ENCODE results near the gene RING1. TPM values are rescaled to one million over a fixed set of nuclear protein-coding genes. Genes with fewer than 3 reads are reported as not detected.
A peak's percentile ranks its signal among the peaks of the same experiment; 100 is the strongest.

Gene RING1
- total RNA-seq, 1 donor from 2014 or later: 12.1 TPM

DNA sequence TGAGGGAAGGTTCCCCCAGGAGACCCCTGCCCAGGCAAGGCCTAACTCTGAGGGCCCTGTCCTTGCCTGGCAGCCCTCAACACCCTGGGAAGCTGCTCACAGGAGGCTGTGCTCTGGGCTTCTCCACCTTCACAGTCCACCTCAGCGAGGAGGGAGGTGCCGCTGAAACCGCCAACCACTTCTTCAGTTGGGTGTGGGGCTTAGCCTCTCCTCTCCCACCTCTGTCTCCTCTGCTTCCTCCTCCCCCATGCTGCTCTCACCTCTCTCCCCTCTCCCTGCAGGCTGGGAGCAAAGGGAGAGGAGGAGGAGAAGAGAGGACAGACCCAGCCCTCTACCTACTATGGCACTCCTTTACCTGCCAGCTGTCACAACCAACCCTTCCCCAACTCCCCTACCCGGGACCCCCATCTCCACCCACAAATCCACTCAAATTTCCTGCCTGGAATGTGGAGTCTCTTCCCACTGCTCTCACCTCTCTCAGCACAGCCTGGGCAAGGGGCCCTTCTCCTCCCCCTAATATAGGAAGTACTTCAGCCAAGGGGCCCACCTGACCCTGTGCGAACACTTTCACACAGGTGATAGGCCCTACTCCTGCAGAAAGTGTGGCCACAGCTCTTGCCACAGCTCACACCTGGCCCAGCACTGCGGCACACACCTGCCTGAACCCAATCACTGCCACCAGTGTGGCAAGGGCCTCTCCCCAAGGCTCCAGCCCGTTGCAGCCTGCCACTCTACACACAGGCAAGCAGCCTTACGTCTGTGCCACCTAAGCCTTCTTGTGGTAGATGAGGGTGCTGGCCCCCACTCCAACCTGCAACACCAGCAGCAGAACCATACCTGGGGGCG, 7.2 kb downstream of the RING1 start:
- peaks cover 22% of the 10 kb centered on the region for H3F3A ChIP-seq (ENCODE audit: low read depth)
- peaks cover 23% of the 10 kb centered on the region for H4K20me1 ChIP-seq (ENCODE audit: low read depth)
- no peak overlapping the region for H3K9ac ChIP-seq
- H2AFZ ChIP-seq (replicated peaks): no peak overlapping the region
- TF ChIP-seq EZH2 (IDR thresholded peaks at IDR 0.05) (no peak), EZH2phosphoT487 (IDR thresholded peaks at IDR 0.05) (no peak)
- TF ChIP-seq, protein P1, sequence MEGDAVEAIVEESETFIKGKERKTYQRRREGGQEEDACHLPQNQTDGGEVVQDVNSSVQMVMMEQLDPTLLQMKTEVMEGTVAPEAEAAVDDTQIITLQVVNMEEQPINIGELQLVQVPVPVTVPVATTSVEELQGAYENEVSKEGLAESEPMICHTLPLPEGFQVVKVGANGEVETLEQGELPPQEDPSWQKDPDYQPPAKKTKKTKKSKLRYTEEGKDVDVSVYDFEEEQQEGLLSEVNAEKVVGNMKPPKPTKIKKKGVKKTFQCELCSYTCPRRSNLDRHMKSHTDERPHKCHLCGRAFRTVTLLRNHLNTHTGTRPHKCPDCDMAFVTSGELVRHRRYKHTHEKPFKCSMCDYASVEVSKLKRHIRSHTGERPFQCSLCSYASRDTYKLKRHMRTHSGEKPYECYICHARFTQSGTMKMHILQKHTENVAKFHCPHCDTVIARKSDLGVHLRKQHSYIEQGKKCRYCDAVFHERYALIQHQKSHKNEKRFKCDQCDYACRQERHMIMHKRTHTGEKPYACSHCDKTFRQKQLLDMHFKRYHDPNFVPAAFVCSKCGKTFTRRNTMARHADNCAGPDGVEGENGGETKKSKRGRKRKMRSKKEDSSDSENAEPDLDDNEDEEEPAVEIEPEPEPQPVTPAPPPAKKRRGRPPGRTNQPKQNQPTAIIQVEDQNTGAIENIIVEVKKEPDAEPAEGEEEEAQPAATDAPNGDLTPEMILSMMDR (IDR thresholded peaks at IDR 0.05): no peak
- no peaks in the 10 kb centered on the region for H3K79me2 ChIP-seq (ENCODE audit: low read depth)
- H3K9me3 ChIP-seq (ENCODE audit: low read depth): no peaks in the 10 kb centered on the region
- H3K27me3 ChIP-seq: peaks cover 96% of the 10 kb centered on the region
- Mint-ChIP-seq H3K27me3 (ENCODE audit: insufficient read depth, low read depth) (peaks cover 13% of the 10 kb centered on the region), H3K4me1 (peaks cover 46% of the 10 kb centered on the region), H3K9me3 (no peaks in the 10 kb centered on the region), H3K4me3 (no peak overlapping the region), H3K27ac (peak overlapping the region; percentile 89), H3K36me3 (peaks cover 2% of the 10 kb centered on the region)
- no peak overlapping the region for H3K4me2 ChIP-seq
- H3K27ac ChIP-seq: no peak overlapping the region
- H3K4me1 ChIP-seq: peaks cover 12% of the 10 kb centered on the region
- H3K4me3 ChIP-seq: no peak overlapping the region
- no peak for DNase-seq (ENCODE audit: low spot score)
- no peaks in the 10 kb centered on the region for H3K36me3 ChIP-seq

- no peaks in the 10 kb centered on the region for H3K9me3 Mint-ChIP-seq
- Histone ChIP-seq H3K36me3 (no peaks in the 10 kb centered on the region), H3F3A (ENCODE audit: low read depth) (peaks cover 22% of the 10 kb centered on the region), H3K79me2 (ENCODE audit: low read depth) (no peaks in the 10 kb centered on the region), H3K9ac (no peak overlapping the region), H3K9me3 (ENCODE audit: low read depth) (no peaks in the 10 kb centered on the region), H3K27ac (no peak overlapping the region), H3K27me3 (peaks cover 100% of the 10 kb centered on the region), H3K4me2 (no peak overlapping the region), H3K4me1 (peaks cover 12% of the 10 kb centered on the region), H2AFZ (replicated peaks) (no peak overlapping the region), H3K4me3 (no peak overlapping the region), H4K20me1 (ENCODE audit: low read depth) (peaks cover 16% of the 10 kb centered on the region)
- no peak overlapping the region for H3K27ac Mint-ChIP-seq
- H3K4me3 Mint-ChIP-seq: no peak overlapping the region
- TF ChIP-seq EZH2phosphoT487 (IDR thresholded peaks at IDR 0.05) (no peak), EZH2 (IDR thresholded peaks at IDR 0.05) (no peak)
- TF ChIP-seq, protein P1 (IDR thresholded peaks at IDR 0.05): no peak
- H3K27me3 Mint-ChIP-seq (ENCODE audit: insufficient read depth, low read depth): peaks cover 11% of the 10 kb centered on the region
- DNase-seq (ENCODE audit: low spot score): no peak
- H3K4me1 Mint-ChIP-seq: peaks cover 40% of the 10 kb centered on the region
- no peaks in the 10 kb centered on the region for H3K36me3 Mint-ChIP-seq
These were observed 7.9 kb downstream of the RING1 start for GRCh38 chr6:33216117-33216649.

DNA sequence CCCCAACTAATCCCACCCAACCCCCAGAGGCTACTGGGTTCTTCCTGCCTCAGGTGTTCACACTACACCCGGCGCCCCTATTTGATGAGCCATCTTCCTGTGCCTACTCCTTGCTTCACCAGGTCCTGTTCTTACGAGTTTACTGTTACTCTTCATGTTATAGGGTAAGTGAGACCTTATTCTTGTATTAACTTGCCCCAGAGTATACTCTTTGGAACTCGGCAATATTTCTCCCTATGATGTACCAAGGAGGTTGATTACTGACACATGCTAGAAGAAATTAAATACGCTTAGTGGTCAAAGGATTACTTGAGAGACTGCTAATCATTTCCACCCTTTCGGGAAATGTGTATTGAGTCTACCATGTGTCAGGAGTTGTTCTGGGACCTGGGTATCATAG, 8.9 kb downstream of the RING1 start:
- Mint-ChIP-seq H3K4me1 (peaks cover 36% of the 10 kb centered on the region), H3K27me3 (ENCODE audit: insufficient read depth, low read depth) (peaks cover 11% of the 10 kb centered on the region), H3K4me3 (no peak overlapping the region), H3K27ac (peak overlapping the region; percentile 59), H3K36me3 (no peaks in the 10 kb centered on the region), H3K9me3 (no peaks in the 10 kb centered on the region)
- peaks cover 100% of the 10 kb centered on the region for H3K27me3 ChIP-seq
- H3F3A ChIP-seq (ENCODE audit: low read depth): peaks cover 18% of the 10 kb centered on the region
- no peaks in the 10 kb centered on the region for H3K9me3 ChIP-seq (ENCODE audit: low read depth)
- H3K79me2 ChIP-seq (ENCODE audit: low read depth): no peaks in the 10 kb centered on the region
- no peak overlapping the region for H2AFZ ChIP-seq (replicated peaks)
- H4K20me1 ChIP-seq (ENCODE audit: low read depth): peaks cover 6% of the 10 kb centered on the region
- H3K4me2 ChIP-seq: no peak overlapping the region
- H3K9ac ChIP-seq: no peak overlapping the region
- H3K4me1 ChIP-seq: peaks cover 12% of the 10 kb centered on the region
- TF ChIP-seq, protein P1 (IDR thresholded peaks at IDR 0.05): no peak
- H3K4me3 ChIP-seq: no peak overlapping the region
- DNase-seq (ENCODE audit: low spot score): no peak
- H3K36me3 ChIP-seq: no peaks in the 10 kb centered on the region
- H3K27ac ChIP-seq: no peak overlapping the region

All from neural progenitor cell (in vitro differentiated cells).